Neural crest cell (in vitro differentiated cells): Measurements from ENCODE around the gene ZNF226. TPM values are rescaled to one million over a fixed set of nuclear protein-coding genes. Genes with fewer than 3 reads are reported as not detected.
A peak's percentile ranks its signal among the peaks of the same experiment; 100 is the strongest.
"Not testable (repeated sequence)": the region's sequence is repeated elsewhere in the genome, so short reads cannot be mapped to it uniquely, and the experiment has no call there.

Source experiments
- DNase-seq: peaks from one replicate; pipeline ENCODE4 v3.0.0; 2021; ENCODE audit warnings: low read depth, mixed read lengths, low spot score
- H3K27ac Mint-ChIP-seq: one replicate; pipeline ENCODE4 v1.8.0; 2021; ENCODE audit warnings: mild to moderate bottlenecking, mixed read lengths; ENCODE audit not compliant: unreplicated experiment
- H3K27me3 Mint-ChIP-seq: 2 replicates; pipeline ENCODE4 v1.8.0; 2021; ENCODE audit warnings: low read depth, mild to moderate bottlenecking, mixed read lengths
- H3K36me3 Mint-ChIP-seq: 2 replicates; pipeline ENCODE4 v1.8.0; 2021; ENCODE audit warnings: low read depth, mild to moderate bottlenecking, mixed read lengths
- H3K4me1 Mint-ChIP-seq: 2 replicates; pipeline ENCODE4 v1.8.0; 2021; ENCODE audit warnings: mixed read lengths
- H3K4me3 Mint-ChIP-seq: one replicate; pipeline ENCODE4 v1.8.0; 2021; ENCODE audit warnings: mild to moderate bottlenecking, mixed read lengths
- H3K9me3 Mint-ChIP-seq: 2 replicates; pipeline ENCODE4 v1.8.0; 2021; ENCODE audit warnings: mixed read lengths
- CTCF ChIP-seq: fragments of 200-600 bp; sonication (generic); conservative IDR thresholded peaks from 2 replicates; pipeline ENCODE4 v1.5.0; 2021; ENCODE audit warnings: antibody characterized with exemption, mild to moderate bottlenecking
- total RNA-seq: library from RNA; stranded (reverse); gene quantifications from 2 replicates; pipeline ENCODE4 v1.2.1, GENCODE V29; 2021

The ZNF226 gene
- total RNA-seq, 1 donor from 2014 or later, result 24.4 TPM

- Mint-ChIP-seq H3K4me1 (peaks cover 6% of the 10 kb centered on the region), H3K27ac (no peak overlapping the region), H3K36me3 (peaks cover 5% of the 10 kb centered on the region), H3K9me3 (peaks cover 10% of the 10 kb centered on the region), H3K27me3 (peaks cover 14% of the 10 kb centered on the region), H3K4me3 (no peak overlapping the region)
- no peak for DNase-seq
- TF ChIP-seq CTCF, result no peak
Measured at GRCh38 chr19:44202470-44202869, 37.6 kb downstream of the ZNF226 start.

- DNase-seq, result no peak
- Mint-ChIP-seq H3K27me3 (peaks cover 14% of the 10 kb centered on the region), H3K4me1 (peaks cover 11% of the 10 kb centered on the region), H3K9me3 (peaks cover 10% of the 10 kb centered on the region), H3K27ac (no peak overlapping the region), H3K4me3 (no peak overlapping the region), H3K36me3 (peaks cover 5% of the 10 kb centered on the region)
- no peak for TF ChIP-seq CTCF
Measured at GRCh38 chr19:44202974-44203373, 38.1 kb downstream of the ZNF226 start.

GRCh38 chr19:44203877-44204276 is 39.0 kb downstream of the ZNF226 start:
- H3K4me1 Mint-ChIP-seq, result peaks cover 19% of the 10 kb centered on the region
- not testable (repeated sequence) for H3K9me3 Mint-ChIP-seq, H3K36me3 Mint-ChIP-seq, H3K27ac Mint-ChIP-seq, DNase-seq, H3K4me3 Mint-ChIP-seq
- peaks cover 14% of the 10 kb centered on the region for H3K27me3 Mint-ChIP-seq

GRCh38 chr19:44204772-44205171 is 39.9 kb downstream of the ZNF226 start:
- peaks cover 19% of the 10 kb centered on the region for H3K4me1 Mint-ChIP-seq
- peaks cover 14% of the 10 kb centered on the region for H3K27me3 Mint-ChIP-seq

GRCh38 chr19:44207126-44207803 is 42.4 kb downstream of the ZNF226 start:
- peaks cover 12% of the 10 kb centered on the region for H3K27me3 Mint-ChIP-seq
- H3K4me3 Mint-ChIP-seq, result peak overlapping the region; percentile 93
- peaks cover 10% of the 10 kb centered on the region for H3K9me3 Mint-ChIP-seq

More at GRCh38 chr19:44204772-44205171, 39.9 kb downstream of the ZNF226 start:
- Mint-ChIP-seq H3K27ac (no peak overlapping the region), H3K9me3 (peaks cover 10% of the 10 kb centered on the region), H3K4me3 (no peak overlapping the region), H3K36me3 (peaks cover 5% of the 10 kb centered on the region)
- no peak for TF ChIP-seq CTCF
- DNase-seq, result no peak

More at GRCh38 chr19:44207126-44207803, 42.4 kb downstream of the ZNF226 start:
- DNase-seq, result peak; percentile 90
- Mint-ChIP-seq H3K36me3 (peaks cover 5% of the 10 kb centered on the region), H3K4me1 (peaks cover 19% of the 10 kb centered on the region), H3K27ac (peak overlapping the region; percentile 96)
- TF ChIP-seq CTCF, result no peak
